ENCODE measurements around the gene ACOXL. TPM values are rescaled to one million over a fixed set of nuclear protein-coding genes. Genes with fewer than 3 reads are reported as not detected.

ACOXL gene
- total and polyA plus RNA-seq, 9 donors: 0.17 to 0.31 (median 0.23) TPM; not detected in 4

GRCh38 chr2:110707386-110707965 is 24.9 kb upstream of the ACOXL start:
- H3K4me1 ChIP-seq (ENCODE audit: insufficient read depth): no peaks in the 10 kb centered on the region
- 59 to 68% (median 63%) methylated on average over 1 of the region's 1 CpG for WGBS, 3 donors
- TF ChIP-seq POLR2A (IDR thresholded peaks at IDR 0.05) (no peak), EP300 (IDR thresholded peaks at IDR 0.05) (no peak), CTCF (IDR thresholded peaks at IDR 0.05) (no peak)

DNA sequence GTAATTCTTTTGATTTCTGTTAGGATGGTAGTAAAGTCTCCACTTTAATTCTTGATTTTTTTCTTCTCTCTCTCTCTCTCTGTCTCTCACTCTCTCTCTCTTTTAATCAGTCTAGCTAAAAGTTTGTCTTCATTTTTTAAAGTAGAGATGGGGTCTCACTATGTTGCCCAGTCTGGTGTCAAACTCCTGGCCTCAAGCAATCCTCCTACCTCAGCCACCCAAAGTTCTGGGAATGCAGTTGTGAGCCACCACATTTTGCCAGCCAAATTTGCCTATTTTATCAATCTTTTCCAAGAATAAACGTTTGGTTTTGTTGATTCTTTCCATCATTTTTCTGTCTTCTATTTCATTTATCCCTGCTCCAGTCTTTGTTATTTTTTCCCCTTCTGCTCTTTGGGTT is 23.9 kb upstream of the ACOXL start:
- H3K9me3 ChIP-seq: no peaks in the 10 kb centered on the region
- DNase-seq: no peak
- TF ChIP-seq POLR2A (IDR thresholded peaks at IDR 0.05): no peak
- no peak for TF ChIP-seq CTCF (IDR thresholded peaks at IDR 0.05)
- no peak for TF ChIP-seq EP300 (IDR thresholded peaks at IDR 0.05)
- no peak overlapping the region for H3K27ac ChIP-seq
- H3K36me3 ChIP-seq: no peaks in the 10 kb centered on the region
- intact Hi-C loops (cut with DNase I): no loop called here
- no peak overlapping the region for H3K4me3 ChIP-seq
- H3K27me3 ChIP-seq: no peaks in the 10 kb centered on the region
- WGBS, 3 donors: 6 to 32% (median 28%) methylated on average over 1 of the region's 1 CpG
- H3K4me1 ChIP-seq (ENCODE audit: insufficient read depth): no peaks in the 10 kb centered on the region

More at GRCh38 chr2:110707386-110707965, 24.9 kb upstream of the ACOXL start:
- Histone ChIP-seq H3K9me3 (no peaks in the 10 kb centered on the region), H3K27ac (no peak overlapping the region), H3K27me3 (no peaks in the 10 kb centered on the region), H3K36me3 (no peaks in the 10 kb centered on the region), H3K4me3 (no peak overlapping the region)
- no peak for DNase-seq
- intact Hi-C loops (cut with DNase I): no loop called here

- DNase-seq: no peak
- intact Hi-C loops (cut with DNase I): no loop called here
- Histone ChIP-seq H3K4me1 (ENCODE audit: insufficient read depth) (peaks cover 8% of the 10 kb centered on the region), H3K4me3 (no peak overlapping the region), H3K27me3 (no peaks in the 10 kb centered on the region), H3K9me3 (no peaks in the 10 kb centered on the region), H3K27ac (no peak overlapping the region), H3K36me3 (no peaks in the 10 kb centered on the region)
- 92 to 95% (median 95%) methylated on average over 1 of the region's 1 CpG for WGBS, 3 donors
- TF ChIP-seq CTCF (IDR thresholded peaks at IDR 0.05): no peak
- TF ChIP-seq POLR2A (IDR thresholded peaks at IDR 0.05): no peak
- no peak for TF ChIP-seq EP300 (IDR thresholded peaks at IDR 0.05)
Observed at GRCh38 chr2:110712737-110713136, 19.6 kb upstream of the ACOXL start.

DNA sequence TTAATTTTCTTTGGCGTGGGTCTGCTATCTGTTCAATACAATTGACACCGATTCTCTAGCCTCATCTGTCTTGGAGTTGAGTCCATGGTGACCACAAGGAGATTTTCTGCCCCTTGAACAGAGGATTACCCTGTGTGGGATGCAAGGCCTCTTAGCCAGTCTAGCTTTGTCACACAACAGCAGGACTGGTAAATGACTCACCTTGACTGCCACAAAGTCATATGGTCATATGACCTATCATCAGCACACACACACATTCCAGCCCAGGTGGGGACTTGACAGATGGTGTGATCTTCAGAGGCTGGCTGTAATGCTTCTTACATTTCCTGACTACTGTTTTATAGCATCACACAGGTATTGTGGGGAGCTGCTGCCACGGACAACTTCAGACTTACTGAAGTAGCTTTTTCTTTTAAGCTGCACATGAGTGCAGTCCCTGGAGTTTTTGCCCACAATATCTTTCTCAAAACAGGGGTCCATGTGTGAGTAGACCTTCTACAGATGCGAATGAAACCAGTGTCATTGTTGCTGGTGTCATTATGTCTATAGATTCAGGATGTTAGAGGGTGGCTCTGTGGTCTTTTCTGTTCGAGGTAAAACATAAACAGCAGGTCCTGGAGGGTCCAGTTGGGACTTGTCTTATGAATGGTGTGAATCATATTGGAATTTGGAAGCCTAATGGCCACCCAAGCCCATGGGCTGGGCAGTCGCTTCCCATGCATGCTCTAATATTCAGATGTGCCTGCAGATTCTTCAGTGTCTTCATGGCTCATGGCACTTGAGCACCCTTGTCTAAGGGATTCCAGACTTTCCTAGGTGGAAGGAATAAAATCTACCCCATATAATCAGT is 18.6 kb upstream of the ACOXL start:
- TF ChIP-seq EP300 (IDR thresholded peaks at IDR 0.05) (no peak), POLR2A (IDR thresholded peaks at IDR 0.05) (no peak), CTCF (IDR thresholded peaks at IDR 0.05) (no peak)
- H3K27me3 ChIP-seq: no peaks in the 10 kb centered on the region
- peaks cover 8% of the 10 kb centered on the region for H3K4me1 ChIP-seq (ENCODE audit: insufficient read depth)
- DNase-seq: no peak
- no peak overlapping the region for H3K4me3 ChIP-seq
- intact Hi-C loops (cut with DNase I): no loop called here
- WGBS, 3 donors: 88 to 92% (median 89%) methylated on average over 6 of the region's 6 CpGs
- H3K27ac ChIP-seq: no peak overlapping the region
- no peaks in the 10 kb centered on the region for H3K36me3 ChIP-seq
- no peaks in the 10 kb centered on the region for H3K9me3 ChIP-seq

All from ovary (tissue), 9 donors.